K562 (cell line): ENCODE measurements around the gene CD74. TPM values are rescaled to one million over a fixed set of nuclear protein-coding genes. Genes with fewer than 3 reads are reported as not detected.

Experiments
- ADNP ChIP-seq: fragments of 200-800 bp; sonication (Bioruptor generic); IDR thresholded peaks from 2 replicates; pipeline ENCODE4 v1.6.1; 2016; ENCODE audit warnings: missing genetic modification characterization, missing compliant biosample characterization
- AFF4 ChIP-seq: sonication (generic); formaldehyde crosslinking; IDR thresholded peaks from 2 replicates; pipeline ENCODE4 v1.8.0; 2023; ENCODE audit warnings: mild to moderate bottlenecking, missing genetic modification reagents
- ARID1B ChIP-seq: fragments of 450-650 bp; IDR thresholded peaks from 2 replicates; pipeline ENCODE4 v1.6.1; 2016; ENCODE audit warnings: antibody characterized with exemption, mild to moderate bottlenecking, inconsistent platforms
- ARID3B ChIP-seq: fragments of 250-450 bp; sonication (Bioruptor Pico); IDR thresholded peaks from 2 replicates; pipeline ENCODE4 v1.4.0; 2020; ENCODE audit warnings: borderline replicate concordance
- BHLHE40 ChIP-seq: IDR thresholded peaks from 2 replicates; pipeline ENCODE4 v1.6.1; 2011; ENCODE audit warnings: low read length, improper control_type of control experiment
- CBX8 ChIP-seq: fragments of 200-600 bp; sonication (generic); IDR thresholded peaks from 2 replicates; pipeline ENCODE4 v1.6.1; 2012; ENCODE audit warnings: borderline replicate concordance, mixed run types, low read depth, mild to moderate bottlenecking, moderate library complexity, mixed read lengths, low read length, control low read depth, inconsistent platforms; ENCODE audit not compliant: poor library complexity, severe bottlenecking; ENCODE audit errors: extremely low read depth
- CREB5 ChIP-seq: fragments of 250-450 bp; sonication (Bioruptor Pico); IDR thresholded peaks from 2 replicates; pipeline ENCODE4 v1.5.0; 2020; ENCODE audit warnings: mild to moderate bottlenecking
- EP300 ChIP-seq: IDR thresholded peaks from 2 replicates; pipeline ENCODE4 v1.6.1; 2012; ENCODE audit warnings: low read length, improper control_type of control experiment
- ESRRB ChIP-seq: fragments of 250-450 bp; sonication (Bioruptor Pico); IDR thresholded peaks from 2 replicates; pipeline ENCODE4 v1.5.0; 2020; ENCODE audit warnings: mild to moderate bottlenecking, moderate library complexity, borderline replicate concordance
- FOXJ3 ChIP-seq: sonication (generic); formaldehyde crosslinking; IDR thresholded peaks from 2 replicates; pipeline ENCODE4 v1.4.0; 2020; ENCODE audit warnings: mild to moderate bottlenecking, missing genetic modification reagents
- FOXM1 ChIP-seq, 2 experiments: fragments of 450-650 bp in 1 of 2; sonication (generic) in 1 of 2; formaldehyde crosslinking in 1 of 2; IDR thresholded peaks; 2 replicates each; pipeline versions ENCODE4 v1.6.1 to v1.9.0; 2017 to 2022; ENCODE audit warnings: low read depth in 2 of 2, mild to moderate bottlenecking in 2 of 2, missing genetic modification reagents in 1 of 2, moderate library complexity in 1 of 2
- HIVEP1 ChIP-seq: fragments of 250-450 bp; sonication (Bioruptor Pico); IDR thresholded peaks from 2 replicates; pipeline ENCODE4 v1.4.0; 2020; ENCODE audit warnings: mild to moderate bottlenecking
- IFI16 ChIP-seq: fragments of 250-450 bp; sonication (Bioruptor Pico); IDR thresholded peaks from 2 replicates; pipeline ENCODE4 v2.1.2; 2022; ENCODE audit warnings: mild to moderate bottlenecking, inconsistent platforms
- OTX1 ChIP-seq: fragments of 450-650 bp; formaldehyde crosslinking; IDR thresholded peaks from 2 replicates; pipeline ENCODE4 v1.4.0; 2022; ENCODE audit warnings: mild to moderate bottlenecking
- RBM39 ChIP-seq: fragments of 200-400 bp; formaldehyde crosslinking; optimal IDR thresholded peaks from 2 replicates; pipeline ENCODE3; 2018; ENCODE audit warnings: low read depth, low read length
- RFX1 ChIP-seq: fragments of 450-650 bp; IDR thresholded peaks from 2 replicates; pipeline ENCODE4 v1.6.1; 2016; ENCODE audit warnings: mild to moderate bottlenecking, moderate library complexity
- TEAD2 ChIP-seq: fragments of 450-650 bp; IDR thresholded peaks from 2 replicates; pipeline ENCODE4 v1.6.1; 2016; ENCODE audit warnings: missing genetic modification characterization, control low read depth, missing compliant biosample characterization
- TEAD4 ChIP-seq, 2 experiments: sonication (generic) in 1 of 2; formaldehyde crosslinking in 1 of 2; IDR thresholded peaks; 2 replicates each; pipeline versions ENCODE4 v1.6.1 to v1.8.0; 2012 to 2022; ENCODE audit warnings: borderline replicate concordance in 1 of 2, inconsistent platforms in 1 of 2, low read length in 1 of 2, mild to moderate bottlenecking in 1 of 2, missing genetic modification reagents in 1 of 2
- ZNF449 ChIP-seq: fragments of 250-450 bp; sonication (Bioruptor Pico); IDR thresholded peaks from 2 replicates; pipeline ENCODE4 v1.8.0; 2022; ENCODE audit warnings: moderate library complexity, mild to moderate bottlenecking, inconsistent platforms
- ZNF76 ChIP-seq: fragments of 250-450 bp; sonication (Bioruptor Pico); IDR thresholded peaks from 2 replicates; pipeline ENCODE4 v1.4.0; 2020; ENCODE audit warnings: mild to moderate bottlenecking, moderate library complexity, borderline replicate concordance
- polyA plus RNA-seq, 8 experiments: library from polyadenylated mRNA; depleted of rRNA in 4 of 8; stranded (reverse) in 5 of 8; unstranded in 3 of 8; fragments of >200 nt; fragmentation: Nextera tagmentation in 2 of 8; fragmentation: Illumina TruSeq in 1 of 8; extraction: Ambion mirVana in 2 of 8; extraction: Trizol in 1 of 8; gene quantifications; 2 replicates each; pipeline versions ENCODE4 v1.2.1 to v1.2.3, GENCODE V29; 2011 to 2014; ENCODE audit warnings: inconsistent platforms in 1 of 8, missing spikeins in 1 of 8
- total RNA-seq, 7 experiments: library from RNA; depleted of rRNA in 6 of 7; stranded (reverse); fragments of >200 nt in 6 of 7; fragmentation: Illumina TruSeq in 2 of 7; extraction: Trizol in 2 of 7; gene quantifications; 2 replicates each; pipeline versions ENCODE4 v1.2.1 to v1.2.3, GENCODE V29; 2011 to 2021; ENCODE audit warnings: low replicate concordance in 1 of 7

The CD74 gene
- total and polyA plus RNA-seq, 9 of the 15 experiments (the other 6 are each of a cell fraction or from before 2014, with no cell fraction given): 0.07 to 4.8 (median 0.32) TPM

GRCh38 chr5:150436141-150436680 is 23.5 kb upstream of the CD74 start (continued):
- no peak for TF ChIP-seq AFF4 (CRISPR knock-in tag)
- no peak for TF ChIP-seq TEAD2 (tag)
- no peak for TF ChIP-seq ESRRB (CRISPR knock-in tag)
- TF ChIP-seq ZNF449 (CRISPR knock-in tag): no peak
- no peak for TF ChIP-seq CREB5 (CRISPR knock-in tag)
- no peak for TF ChIP-seq IFI16
- no peak for TF ChIP-seq OTX1 (CRISPR knock-in tag)
- TF ChIP-seq TEAD4 (IDR thresholded peaks at IDR 0.05; ENCODE audit: low read length): no peak
- TF ChIP-seq TEAD4 (CRISPR knock-in tag; IDR thresholded peaks at IDR 0.05; ENCODE audit: borderline replicate concordance): no peak
- TF ChIP-seq FOXJ3 (CRISPR knock-in tag): no peak
- no peak for TF ChIP-seq ZNF76 (CRISPR knock-in tag)
- TF ChIP-seq FOXM1 (IDR thresholded peaks at IDR 0.05; ENCODE audit: low read depth): no peak
- TF ChIP-seq FOXM1 (CRISPR knock-in tag; IDR thresholded peaks at IDR 0.05; ENCODE audit: low read depth): no peak
- TF ChIP-seq RBM39: no peak
- no peak for TF ChIP-seq CBX8
- no peak for TF ChIP-seq ARID1B
- TF ChIP-seq EP300: no peak
- TF ChIP-seq HIVEP1 (CRISPR knock-in tag): no peak
- TF ChIP-seq ARID3B (CRISPR knock-in tag): no peak
- 0 out of 2 replicates have a peak, but pooled peaks have one; percentile 29 for TF ChIP-seq BHLHE40
- TF ChIP-seq ADNP (tag): no peak
- TF ChIP-seq RFX1: peak; percentile 58
